Trophoblast cell (in vitro differentiated cells and primary cell): ENCODE data around the gene SNX25.

Source experiments
- DNase-seq, 2 donors: peaks; one replicate each; pipeline ENCODE4 v3.0.0-alpha.2; 2016
- H2AFZ ChIP-seq: 2 replicates; pipeline ENCODE4 v1.6.1; 2013; ENCODE audit warnings: low read length, moderate library complexity, mild to moderate bottlenecking; ENCODE audit not compliant: insufficient read depth, poor library complexity
- H2AK5ac ChIP-seq: 2 replicates; pipeline ENCODE4 v1.6.1; 2013; ENCODE audit warnings: mild to moderate bottlenecking, low read length
- H2BK120ac ChIP-seq: 2 replicates; pipeline ENCODE4 v1.6.1; 2013; ENCODE audit warnings: low read length, mild to moderate bottlenecking, moderate library complexity; ENCODE audit not compliant: insufficient read depth, poor library complexity
- H2BK12ac ChIP-seq: 2 replicates; pipeline ENCODE4 v1.6.1; 2013; ENCODE audit warnings: mild to moderate bottlenecking, low read length, moderate library complexity
- H2BK5ac ChIP-seq: 2 replicates; pipeline ENCODE4 v1.6.1; 2013; ENCODE audit warnings: low read length, low read depth, moderate library complexity, mild to moderate bottlenecking; ENCODE audit not compliant: poor library complexity
- H3K14ac ChIP-seq: 2 replicates; pipeline ENCODE4 v1.6.1; 2013; ENCODE audit warnings: mild to moderate bottlenecking, low read length
- H3K18ac ChIP-seq: 2 replicates; pipeline ENCODE4 v1.6.1; 2013; ENCODE audit warnings: mild to moderate bottlenecking, low read length
- H3K23ac ChIP-seq: 2 replicates; pipeline ENCODE4 v1.6.1; 2013; ENCODE audit warnings: low read length
- H3K27ac ChIP-seq: 2 replicates; pipeline ENCODE4 v1.5.1; 2013; ENCODE audit warnings: low read depth, mild to moderate bottlenecking, inconsistent platforms, low read length, moderate library complexity
- H3K27me3 ChIP-seq: 2 replicates; pipeline ENCODE4 v1.6.1; 2013; ENCODE audit warnings: inconsistent platforms, mild to moderate bottlenecking, low read length, moderate library complexity; ENCODE audit not compliant: insufficient read depth
- H3K36me3 ChIP-seq, 2 experiments: 1 replicate in 1 of 2; 2 replicates in 1 of 2; pipeline ENCODE4 v1.6.1; 2013; ENCODE audit warnings: low read length in 2 of 2, mild to moderate bottlenecking in 2 of 2, moderate library complexity in 1 of 2; ENCODE audit not compliant: insufficient read depth in 2 of 2, control insufficient read depth in 1 of 2
- H3K4ac ChIP-seq: 2 replicates; pipeline ENCODE4 v1.6.1; 2013; ENCODE audit warnings: low read depth, mild to moderate bottlenecking, low read length, moderate library complexity
- H3K4me1 ChIP-seq, 2 experiments: 1 replicate in 1 of 2; 2 replicates in 1 of 2; pipeline ENCODE4 v1.6.1; 2013; ENCODE audit warnings: low read length in 2 of 2, mild to moderate bottlenecking in 2 of 2, moderate library complexity in 1 of 2; ENCODE audit not compliant: insufficient read depth in 2 of 2, control insufficient read depth in 1 of 2
- H3K4me2 ChIP-seq: 2 replicates; pipeline ENCODE4 v1.6.1; 2013; ENCODE audit warnings: inconsistent platforms, mild to moderate bottlenecking, low read length, moderate library complexity
- H3K4me3 ChIP-seq: 2 replicates; pipeline ENCODE4 v1.5.1; 2013; ENCODE audit warnings: mild to moderate bottlenecking, low read depth, low read length, inconsistent platforms
- H3K79me1 ChIP-seq: one replicate; pipeline ENCODE4 v1.6.1; 2013; ENCODE audit warnings: low read length
- H3K79me2 ChIP-seq: 2 replicates; pipeline ENCODE4 v1.6.1; 2013; ENCODE audit warnings: low read length, mild to moderate bottlenecking; ENCODE audit not compliant: control insufficient read depth, insufficient read depth, poor library complexity
- H3K9ac ChIP-seq: 2 replicates; pipeline ENCODE4 v1.6.1; 2013; ENCODE audit warnings: mild to moderate bottlenecking, low read length
- H3K9me3 ChIP-seq: 2 replicates; pipeline ENCODE4 v1.6.1; 2013; ENCODE audit warnings: low read depth, mild to moderate bottlenecking, control low read depth, inconsistent platforms, low read length; ENCODE audit not compliant: insufficient read depth
- H4K12ac ChIP-seq: 2 replicates; pipeline ENCODE4 v1.6.1; 2013; ENCODE audit warnings: low read depth, mild to moderate bottlenecking, low read length, moderate library complexity
- H4K8ac ChIP-seq: 2 replicates; pipeline ENCODE4 v1.6.1; 2013; ENCODE audit warnings: low read depth, mild to moderate bottlenecking, low read length, moderate library complexity
- H4K91ac ChIP-seq: one replicate; pipeline ENCODE4 v1.6.1; 2013; ENCODE audit warnings: low read depth, mild to moderate bottlenecking, low read length, moderate library complexity
- WGBS: extraction: QIAGEN DNeasy Blood & Tissue Kit; methylation state at CpG from one replicate; pipeline ENCODE4 v1.1.7; 2013; ENCODE audit warnings: missing lambda C conversion rate; ENCODE audit not compliant: insufficient read length, insufficient coverage; ENCODE audit errors: extremely low coverage; 5-methylcytosine and 5-hydroxymethylcytosine counted together

Gene SNX25

DNA sequence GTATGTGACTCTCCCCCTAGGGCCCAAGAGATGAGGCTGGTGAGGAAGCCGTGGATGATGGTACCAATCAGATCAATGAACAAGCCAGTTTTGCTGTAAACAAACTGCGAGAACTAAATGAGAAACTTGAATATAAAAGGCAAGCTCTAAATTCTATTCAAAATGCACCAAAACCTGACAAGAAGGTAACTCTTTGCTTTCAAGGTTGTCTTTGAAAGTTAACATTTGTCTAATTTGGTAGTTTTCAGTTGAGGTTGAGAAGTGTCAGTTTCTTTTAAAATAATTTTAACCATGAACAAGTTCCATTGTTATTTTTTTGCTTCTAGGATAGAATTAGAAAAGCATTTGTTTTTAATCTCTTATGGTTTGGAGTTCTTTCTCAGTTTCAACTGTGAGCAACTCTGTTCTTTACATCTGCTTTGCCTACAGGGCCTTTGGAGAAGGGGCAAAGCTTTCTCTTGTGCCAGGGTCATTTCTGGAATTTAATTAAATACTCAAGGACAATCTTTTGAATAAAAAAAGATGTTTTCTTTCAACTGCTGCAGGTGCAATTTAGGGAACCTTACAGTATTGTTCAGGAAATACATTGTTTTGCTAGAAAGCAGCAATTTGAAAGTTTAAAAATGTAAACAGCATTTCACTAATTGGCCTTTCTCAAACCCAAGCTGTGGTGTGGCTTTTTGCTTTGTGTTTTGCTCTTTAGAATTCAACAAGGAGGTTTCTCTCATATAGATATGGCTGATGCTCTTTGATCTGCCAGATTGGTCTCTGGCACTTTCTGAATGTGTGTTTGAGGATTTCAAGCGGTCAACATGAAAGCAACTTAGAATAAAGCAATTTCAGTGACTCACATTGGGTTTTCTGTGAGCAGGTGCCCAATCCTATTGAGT is 123.4 kb downstream of the SNX25 start:
- no peaks in the 10 kb centered on the region for H3K79me2 ChIP-seq

DNA sequence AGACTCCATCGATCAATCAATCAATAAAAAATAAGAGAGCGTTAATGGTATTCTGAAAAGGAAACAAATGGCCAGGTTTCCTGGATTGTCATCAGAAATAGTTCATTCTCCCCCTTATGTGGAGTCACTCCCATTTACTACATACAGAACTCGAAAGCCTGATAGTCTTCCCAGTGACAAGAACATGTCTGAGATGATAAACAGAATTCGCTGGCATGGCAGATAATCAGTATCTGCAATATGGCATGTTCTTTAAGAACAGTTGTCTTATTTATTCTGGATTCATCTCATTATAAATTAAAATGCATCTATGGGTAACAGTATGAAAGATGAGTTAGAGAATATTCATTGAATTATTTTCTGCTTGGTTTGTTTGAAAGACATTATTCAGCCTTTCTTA is 124.9 kb downstream of the SNX25 start:
- H3K4ac ChIP-seq: no peak overlapping the region
- no peak overlapping the region for H3K4me3 ChIP-seq
- no peak overlapping the region for H3K4me2 ChIP-seq
- no peak overlapping the region for H4K8ac ChIP-seq
- H3K27ac ChIP-seq: no peak overlapping the region
- H3K18ac ChIP-seq: no peak overlapping the region
- no peak overlapping the region for H2AK5ac ChIP-seq
- H3K9me3 ChIP-seq: peaks cover 5% of the 10 kb centered on the region
- H4K91ac ChIP-seq: no peak overlapping the region
- H2AFZ ChIP-seq: no peak overlapping the region
- H3K14ac ChIP-seq: no peak overlapping the region
- H3K79me1 ChIP-seq: no peaks in the 10 kb centered on the region
- no peak for DNase-seq
- H3K4me1 ChIP-seq: no peaks in the 10 kb centered on the region
- H3K27me3 ChIP-seq: no peaks in the 10 kb centered on the region
- H3K9ac ChIP-seq: no peak overlapping the region
- H2BK12ac ChIP-seq: no peak overlapping the region
- no CpG with 5 or more reads among the region's 4 CpGs for WGBS
- no peak overlapping the region for H4K12ac ChIP-seq
- H3K23ac ChIP-seq: no peak overlapping the region
- no peaks in the 10 kb centered on the region for H3K79me2 ChIP-seq
- no peak overlapping the region for H2BK5ac ChIP-seq
- H2BK120ac ChIP-seq: no peak overlapping the region
- H3K36me3 ChIP-seq: peaks cover 8 to 10% of the 10 kb centered on the region in 2 experiments

More for the DNA sequence above, 123.4 kb downstream of the SNX25 start:
- Histone ChIP-seq H2BK120ac (no peak overlapping the region), H2BK12ac (no peak overlapping the region), H2AFZ (no peak overlapping the region), H4K12ac (no peak overlapping the region), H2BK5ac (no peak overlapping the region), H4K8ac (no peak overlapping the region), H3K36me3 (peaks cover 12 to 13% of the 10 kb centered on the region in 2 experiments), H3K14ac (no peak overlapping the region), H3K27ac (no peak overlapping the region), H3K18ac (no peak overlapping the region), H3K4me2 (no peak overlapping the region), H3K23ac (no peak overlapping the region), H3K79me1 (peaks cover 2% of the 10 kb centered on the region), H3K4me3 (no peak overlapping the region), H3K9me3 (peaks cover 10% of the 10 kb centered on the region), H3K4me1 (no peaks in the 10 kb centered on the region), H2AK5ac (no peak overlapping the region), H4K91ac (no peak overlapping the region), H3K9ac (no peak overlapping the region), H3K27me3 (no peaks in the 10 kb centered on the region), H3K4ac (no peak overlapping the region)
- no peak for DNase-seq
- WGBS: no CpG with 5 or more reads among the region's 3 CpGs

DNA sequence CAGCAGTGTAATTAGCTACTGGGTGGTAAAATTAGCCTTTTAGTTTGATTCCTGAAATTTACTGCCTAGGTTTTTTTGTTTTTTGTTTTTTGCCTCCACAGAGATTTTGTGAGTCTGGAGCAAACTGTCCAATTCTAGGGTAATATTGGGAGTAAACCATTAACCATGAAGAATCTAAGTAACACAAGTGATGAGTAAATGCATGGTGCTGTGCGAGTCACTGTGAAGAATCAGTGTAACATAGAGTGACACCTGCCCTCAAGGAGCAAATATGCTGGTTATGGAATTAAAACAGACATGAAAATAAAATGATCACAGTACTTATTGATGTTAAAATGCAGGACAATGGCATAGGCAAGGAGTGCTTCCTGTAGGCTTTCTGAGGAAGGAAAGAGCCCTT is 126.2 kb downstream of the SNX25 start:
- Histone ChIP-seq H4K8ac (no peak overlapping the region), H3K18ac (no peak overlapping the region), H3K23ac (no peak overlapping the region), H2AK5ac (no peak overlapping the region), H3K27me3 (no peaks in the 10 kb centered on the region), H3K14ac (no peak overlapping the region), H4K12ac (no peak overlapping the region), H3K4ac (no peak overlapping the region), H2AFZ (no peak overlapping the region), H2BK5ac (no peak overlapping the region), H3K4me1 (peaks cover 0 to 5% of the 10 kb centered on the region in 2 experiments), H3K9me3 (no peaks in the 10 kb centered on the region), H3K79me1 (peaks cover 3% of the 10 kb centered on the region), H2BK120ac (no peak overlapping the region), H3K79me2 (no peaks in the 10 kb centered on the region), H3K27ac (no peak overlapping the region), H4K91ac (no peak overlapping the region), H3K4me3 (no peak overlapping the region), H3K9ac (no peak overlapping the region), H2BK12ac (no peak overlapping the region), H3K4me2 (no peak overlapping the region), H3K36me3 (peaks cover 5 to 7% of the 10 kb centered on the region in 2 experiments)
- no CpG with 5 or more reads among the region's 1 CpG for WGBS
- no peak for DNase-seq

DNA sequence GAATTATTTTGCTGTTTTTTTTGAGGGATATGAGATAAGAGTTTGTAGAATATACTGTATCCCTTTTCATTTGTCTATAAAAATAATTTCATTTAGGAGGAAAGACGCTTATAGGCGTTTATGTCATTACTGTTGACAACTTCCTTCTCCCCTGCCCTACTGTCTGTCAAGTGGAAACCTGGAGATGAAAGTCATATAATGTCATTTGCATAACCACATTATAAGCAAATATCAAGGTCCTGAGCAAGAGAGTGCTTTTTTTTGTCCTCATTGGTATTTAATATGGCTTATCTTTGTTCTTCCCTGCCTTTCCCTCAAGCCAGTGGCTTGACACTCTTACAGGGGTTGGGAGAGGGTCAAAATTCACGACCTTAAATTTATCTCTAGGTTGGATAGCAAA is 130.5 kb downstream of the SNX25 start:
- no peak for DNase-seq
- Histone ChIP-seq H3K4me3 (no peak overlapping the region), H3K4me1 (peaks cover 5 to 8% of the 10 kb centered on the region in 2 experiments), H3K4me2 (no peak overlapping the region), H4K8ac (no peak overlapping the region), H3K18ac (no peak overlapping the region), H2AK5ac (peak overlapping the region; percentile 79), H3K14ac (peak overlapping the region; percentile 85), H3K9ac (no peak overlapping the region), H3K27ac (no peak overlapping the region), H2BK12ac (peak overlapping the region; percentile 90), H3K9me3 (no peaks in the 10 kb centered on the region), H2AFZ (no peak overlapping the region), H4K12ac (no peak overlapping the region), H4K91ac (peak overlapping the region; percentile 21), H3K23ac (no peak overlapping the region), H3K27me3 (no peaks in the 10 kb centered on the region), H2BK5ac (peak overlapping the region; percentile 17), H3K4ac (no peak overlapping the region), H3K36me3 (peaks cover 6 to 10% of the 10 kb centered on the region in 2 experiments), H3K79me1 (peaks cover 3% of the 10 kb centered on the region), H3K79me2 (no peaks in the 10 kb centered on the region), H2BK120ac (no peak overlapping the region)
- WGBS: no CpG with 5 or more reads among the region's 3 CpGs
